MM.1S (cell line): ENCODE data around the gene PLEKHA3.

Experiments used
- DNase-seq: peaks from one replicate; pipeline ENCODE4 v3.0.0-alpha.2; 2015
- H2AFZ ChIP-seq: fragments of 300-600 bp; sonication (generic); 2 replicates; pipeline ENCODE4 v1.6.0; 2016; ENCODE audit warnings: antibody characterized with exemption, low read length
- H3F3A ChIP-seq: fragments of 300-600 bp; sonication (generic); 2 replicates; pipeline ENCODE4 v1.6.1; 2016; ENCODE audit warnings: mild to moderate bottlenecking, antibody characterized with exemption, low read length, moderate library complexity, mixed read lengths; ENCODE audit not compliant: insufficient read depth
- H3K27ac ChIP-seq: fragments of 300-600 bp; sonication (generic); 2 replicates; pipeline ENCODE4 v1.5.1; 2016; ENCODE audit warnings: mild to moderate bottlenecking, low read length
- H3K27me3 ChIP-seq: fragments of 300-600 bp; sonication (generic); replicated peaks from 2 replicates; pipeline ENCODE4 v1.6.0; 2016; ENCODE audit warnings: low read length; ENCODE audit not compliant: insufficient read depth
- H3K36me3 ChIP-seq: fragments of 300-600 bp; sonication (generic); replicated peaks from 2 replicates; pipeline ENCODE4 v1.6.1; 2016; ENCODE audit warnings: mild to moderate bottlenecking, low read length, mixed read lengths; ENCODE audit not compliant: insufficient read depth
- H3K4me1 ChIP-seq: fragments of 300-600 bp; sonication (generic); 2 replicates; pipeline ENCODE4 v1.6.1; 2016; ENCODE audit warnings: low read length, mixed read lengths
- H3K4me2 ChIP-seq: fragments of 300-600 bp; sonication (generic); 2 replicates; pipeline ENCODE4 v1.6.0; 2016; ENCODE audit warnings: low read depth, low read length
- H3K4me3 ChIP-seq: fragments of 300-600 bp; sonication (generic); 2 replicates; pipeline ENCODE4 v1.5.1; 2016; ENCODE audit warnings: low read length, mixed read lengths
- H3K79me2 ChIP-seq: fragments of 300-600 bp; sonication (generic); 2 replicates; pipeline ENCODE4 v1.6.1; 2016; ENCODE audit warnings: mixed run types, low read length, mixed read lengths
- H3K9ac ChIP-seq: fragments of 300-600 bp; sonication (generic); 2 replicates; pipeline ENCODE4 v1.6.1; 2016; ENCODE audit warnings: low read length, mixed read lengths
- H3K9me2 ChIP-seq: fragments of 300-600 bp; sonication (generic); replicated peaks from 2 replicates; pipeline ENCODE4 v1.6.1; 2016; ENCODE audit warnings: mild to moderate bottlenecking, low read length, mixed read lengths; ENCODE audit not compliant: insufficient read depth
- H3K9me3 ChIP-seq: fragments of 300-600 bp; sonication (generic); replicated peaks from 2 replicates; pipeline ENCODE4 v1.6.1; 2016; ENCODE audit warnings: mild to moderate bottlenecking, low read length, mixed read lengths; ENCODE audit not compliant: insufficient read depth
- H4K20me1 ChIP-seq: fragments of 300-600 bp; sonication (generic); 2 replicates; pipeline ENCODE4 v1.6.1; 2016; ENCODE audit warnings: mild to moderate bottlenecking, low read length, moderate library complexity, mixed read lengths; ENCODE audit not compliant: insufficient read depth
- EZH2 ChIP-seq: fragments of 300-600 bp; sonication (generic); optimal IDR thresholded peaks from 2 replicates; pipeline ENCODE3; 2017; ENCODE audit warnings: low read depth, mild to moderate bottlenecking, antibody characterized with exemption, low read length, mixed read lengths
- EZH2phosphoT487 ChIP-seq: fragments of 300-600 bp; sonication (generic); IDR thresholded peaks from 2 replicates; pipeline ENCODE4 v1.6.1; 2018; ENCODE audit warnings: antibody characterized with exemption, low read length
- TF ChIP-seq, protein P1 (sequence below): fragments of 300-600 bp; sonication (generic); IDR thresholded peaks from 2 replicates; pipeline ENCODE4 v1.5.1; 2016; ENCODE audit warnings: antibody characterized with exemption, low read length, mixed read lengths

The PLEKHA3 gene

DNA sequence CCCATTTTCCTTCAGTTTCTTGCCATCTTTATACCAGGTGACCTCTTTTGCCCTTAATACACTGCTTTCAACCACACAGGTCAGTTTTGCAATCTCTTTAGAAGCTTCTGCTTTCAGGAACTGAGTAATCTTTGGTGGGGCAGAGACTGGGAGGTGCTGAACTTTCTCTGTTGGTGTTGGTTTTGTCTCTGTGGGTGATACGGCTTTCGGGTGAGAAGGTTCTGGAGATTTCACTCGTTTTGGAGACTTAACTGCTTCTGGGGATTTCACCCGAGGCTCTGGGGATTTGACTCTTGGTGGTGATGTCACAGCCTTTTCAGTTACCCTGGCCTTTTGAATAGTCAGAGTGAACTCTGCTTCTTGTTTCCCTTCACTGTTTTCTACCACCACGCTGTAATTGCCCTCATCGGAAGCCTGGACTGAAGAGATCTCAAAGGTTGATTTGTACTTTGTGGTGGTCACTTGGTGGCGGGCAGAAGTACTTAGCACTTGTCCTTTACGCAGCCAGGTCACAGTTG is 50.4 kb downstream of the PLEKHA3 start:
- peak; percentile 56 for DNase-seq
- Histone ChIP-seq H3K4me3 (no peak overlapping the region), H3K9me2 (no peaks in the 10 kb centered on the region), H3F3A (peaks cover 16% of the 10 kb centered on the region), H3K4me1 (peaks cover 17% of the 10 kb centered on the region), H3K36me3 (no peaks in the 10 kb centered on the region), H3K9ac (no peak overlapping the region), H3K79me2 (no peaks in the 10 kb centered on the region), H2AFZ (no peak overlapping the region), H3K4me2 (peak overlapping the region; percentile 35; the same call in 1 of the 2 replicates), H3K27me3 (no peaks in the 10 kb centered on the region), H4K20me1 (no peaks in the 10 kb centered on the region; the same call in 1 of the 2 replicates), H3K27ac (no peak overlapping the region), H3K9me3 (no peaks in the 10 kb centered on the region)
- TF ChIP-seq EZH2phosphoT487, result 0 out of 2 replicates have a peak, but pooled peaks have one; percentile 55
- TF ChIP-seq, protein P1, sequence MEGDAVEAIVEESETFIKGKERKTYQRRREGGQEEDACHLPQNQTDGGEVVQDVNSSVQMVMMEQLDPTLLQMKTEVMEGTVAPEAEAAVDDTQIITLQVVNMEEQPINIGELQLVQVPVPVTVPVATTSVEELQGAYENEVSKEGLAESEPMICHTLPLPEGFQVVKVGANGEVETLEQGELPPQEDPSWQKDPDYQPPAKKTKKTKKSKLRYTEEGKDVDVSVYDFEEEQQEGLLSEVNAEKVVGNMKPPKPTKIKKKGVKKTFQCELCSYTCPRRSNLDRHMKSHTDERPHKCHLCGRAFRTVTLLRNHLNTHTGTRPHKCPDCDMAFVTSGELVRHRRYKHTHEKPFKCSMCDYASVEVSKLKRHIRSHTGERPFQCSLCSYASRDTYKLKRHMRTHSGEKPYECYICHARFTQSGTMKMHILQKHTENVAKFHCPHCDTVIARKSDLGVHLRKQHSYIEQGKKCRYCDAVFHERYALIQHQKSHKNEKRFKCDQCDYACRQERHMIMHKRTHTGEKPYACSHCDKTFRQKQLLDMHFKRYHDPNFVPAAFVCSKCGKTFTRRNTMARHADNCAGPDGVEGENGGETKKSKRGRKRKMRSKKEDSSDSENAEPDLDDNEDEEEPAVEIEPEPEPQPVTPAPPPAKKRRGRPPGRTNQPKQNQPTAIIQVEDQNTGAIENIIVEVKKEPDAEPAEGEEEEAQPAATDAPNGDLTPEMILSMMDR, result no peak
- TF ChIP-seq EZH2, result no peak

DNA sequence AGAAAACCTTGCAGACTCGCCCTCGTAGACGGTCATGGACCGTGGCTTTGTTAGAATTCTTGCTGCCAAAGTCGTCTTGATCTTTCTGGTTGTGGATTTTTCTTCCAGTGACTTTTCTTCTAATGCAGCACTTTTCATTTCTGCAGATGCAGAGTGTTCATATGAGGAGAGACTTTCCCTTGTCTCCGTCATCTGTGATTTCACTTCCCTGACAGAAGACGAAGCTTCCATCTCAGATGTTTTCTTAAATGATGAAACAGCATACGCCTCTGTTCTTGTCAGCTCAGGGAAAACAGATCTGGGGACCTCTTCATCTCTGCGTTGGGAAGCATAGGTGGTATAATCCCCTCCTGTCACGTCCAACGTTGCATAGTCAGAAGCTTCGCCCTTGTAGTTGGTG is 50.9 kb downstream of the PLEKHA3 start:
- no peaks in the 10 kb centered on the region for H3K27me3 ChIP-seq

DNA sequence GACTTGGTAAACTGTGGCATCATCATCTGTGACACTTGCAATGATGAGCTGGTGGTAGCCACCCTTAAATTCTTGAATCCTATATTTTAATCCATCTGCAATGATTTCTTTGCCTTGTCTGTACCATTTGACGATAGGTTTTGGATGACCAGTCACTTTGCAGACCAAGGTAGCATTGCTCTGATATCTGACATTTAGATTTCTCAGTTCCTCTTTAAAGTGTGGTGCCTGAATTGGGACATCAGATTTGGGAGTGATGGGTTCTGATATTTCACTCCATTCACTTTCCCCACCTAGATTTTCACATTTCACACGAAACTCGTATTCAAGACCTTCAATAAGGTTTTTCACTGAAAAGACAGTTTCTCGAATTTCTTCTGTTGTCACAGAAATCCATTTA is 55.8 kb downstream of the PLEKHA3 start:
- Histone ChIP-seq H3K79me2 (no peaks in the 10 kb centered on the region), H3K9me3 (no peaks in the 10 kb centered on the region), H3K27ac (no peak overlapping the region), H3F3A (peaks cover 3% of the 10 kb centered on the region), H3K27me3 (no peaks in the 10 kb centered on the region), H3K36me3 (no peaks in the 10 kb centered on the region), H3K4me1 (peaks cover 5% of the 10 kb centered on the region), H4K20me1 (no peaks in the 10 kb centered on the region; the same call in 1 of the 2 replicates), H3K9me2 (no peaks in the 10 kb centered on the region), H2AFZ (no peak overlapping the region), H3K4me2 (no peak overlapping the region), H3K4me3 (no peak overlapping the region), H3K9ac (no peak overlapping the region)
- no peak for DNase-seq
- TF ChIP-seq EZH2 (no peak), EZH2phosphoT487 (no peak)
- TF ChIP-seq, protein P1, result no peak

More for the DNA sequence above, 50.9 kb downstream of the PLEKHA3 start:
- no peak for DNase-seq
- H3F3A ChIP-seq, result peaks cover 16% of the 10 kb centered on the region
- H4K20me1 ChIP-seq, result no peaks in the 10 kb centered on the region; the same call in 1 of the 2 replicates
- no peaks in the 10 kb centered on the region for H3K9me3 ChIP-seq
- H2AFZ ChIP-seq, result no peak overlapping the region
- H3K27ac ChIP-seq, result no peak overlapping the region
- H3K9ac ChIP-seq, result no peak overlapping the region
- no peaks in the 10 kb centered on the region for H3K9me2 ChIP-seq
- no peaks in the 10 kb centered on the region for H3K79me2 ChIP-seq
- H3K4me3 ChIP-seq, result no peak overlapping the region
- no peaks in the 10 kb centered on the region for H3K36me3 ChIP-seq
- TF ChIP-seq, protein P1, result no peak
- H3K4me2 ChIP-seq, result peak overlapping the region; percentile 35; the same call in 1 of the 2 replicates
- peaks cover 17% of the 10 kb centered on the region for H3K4me1 ChIP-seq
